H1 (cell line): ENCODE data around the gene ICAM3. TPM values are rescaled to one million over a fixed set of nuclear protein-coding genes. Genes with fewer than 3 reads are reported as not detected.

Source experiments
- ATF2 ChIP-seq: IDR thresholded peaks from 2 replicates; pipeline ENCODE4 v1.6.1; 2012; ENCODE audit warnings: low read length, inconsistent platforms
- CREB1 ChIP-seq: IDR thresholded peaks from 2 replicates; pipeline ENCODE4 v1.6.1; 2012; ENCODE audit warnings: inconsistent platforms
- E2F6 ChIP-seq: IDR thresholded peaks from 2 replicates; pipeline ENCODE4 v1.6.1; 2012; ENCODE audit warnings: inconsistent platforms
- TAF1 ChIP-seq: IDR thresholded peaks from 2 replicates; pipeline ENCODE4 v1.6.1; 2011; ENCODE audit warnings: mild to moderate bottlenecking, low read depth, low read length
- polyA plus RNA-seq, 7 experiments: library from polyadenylated mRNA; depleted of rRNA in 3 of 7; stranded (reverse) in 5 of 7; unstranded in 2 of 7; fragments of >200 nt in 5 of 7; fragments of 200-250 nt in 2 of 7; gene quantifications; 1 replicate in 5 of 7; 2 replicates in 1 of 7; 4 replicates in 1 of 7; pipeline versions ENCODE4 v1.2.1 to v1.2.3, GENCODE V29; 2011 to 2013; ENCODE audit warnings: missing spikeins in 2 of 7, mixed read lengths in 2 of 7
- total RNA-seq: library from RNA; stranded (reverse); fragmentation: NEBNext Ultra II Directional; extraction: Animal tissue kit (Norgen Biotek cat#: 25700); gene quantifications from 2 replicates; pipeline ENCODE4 v1.2.1, GENCODE V29; 2021

Gene ICAM3
- total and polyA plus RNA-seq, 2 of the 8 experiments (the other 6 are each of a cell fraction or from before 2014, with no cell fraction given), result 15.4 to 16.5 TPM

- TF ChIP-seq ATF2 (no peak), E2F6 (peak; percentile 77), TAF1 (peak; percentile 61; the same call in 1 of the 2 replicates), CREB1 (no peak; the same call in 1 of the 2 replicates)
These were observed 13.6 kb upstream of the ICAM3 start (continued) for GRCh38 chr19:10352764-10353671.
